ENCODE results near the gene MGLL.

The MGLL gene

DNA sequence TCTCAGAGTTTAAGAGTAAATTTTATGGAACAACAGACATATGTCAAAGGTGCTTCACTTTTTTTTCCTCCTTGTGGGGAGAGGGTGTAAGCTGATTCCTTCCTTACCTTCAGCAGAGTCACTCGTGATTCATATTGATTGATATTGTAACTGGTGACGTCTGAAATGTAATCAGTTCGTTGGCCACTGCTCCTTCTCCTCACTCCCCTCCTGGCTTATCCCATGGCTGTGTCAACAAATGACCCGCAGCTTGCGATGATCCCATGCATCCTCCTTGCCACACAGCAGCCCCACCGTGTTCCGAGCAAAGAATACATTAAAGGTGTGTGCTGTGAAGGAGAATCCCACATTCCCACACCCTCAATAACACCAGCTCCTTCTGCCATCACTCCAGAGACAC lies 7.3 kb downstream of the MGLL start:
- Histone ChIP-seq H3K9me2 (replicated peaks; ENCODE audit: insufficient read depth, low read length) (no peaks in the 10 kb centered on the region), H3K4me3 (ENCODE audit: insufficient read depth, low read length, poor library complexity, severe bottlenecking) (no peak overlapping the region), H3K36me3 (ENCODE audit: low read length) (no peaks in the 10 kb centered on the region), H4K20me1 (ENCODE audit: low read depth, low read length) (no peaks in the 10 kb centered on the region), H3K4me2 (ENCODE audit: low read depth, low read length, poor library complexity, severe bottlenecking) (no peak overlapping the region), H2AFZ (ENCODE audit: low read depth, low read length, severe bottlenecking) (no peak overlapping the region), H3K9ac (ENCODE audit: low read length) (no peak overlapping the region), H3K9me3 (ENCODE audit: insufficient read depth, low read length) (no peaks in the 10 kb centered on the region), H3K27ac (ENCODE audit: low read depth, low read length) (no peak overlapping the region), H3K27me3 (ENCODE audit: low read length) (no peaks in the 10 kb centered on the region), H3F3A (ENCODE audit: insufficient read depth) (no peaks in the 10 kb centered on the region), H3K79me2 (ENCODE audit: insufficient read depth, low read length) (no peaks in the 10 kb centered on the region)
- TF ChIP-seq EZH2phosphoT487 (conservative IDR thresholded peaks at IDR 0.05; ENCODE audit: low read length): no peak
- TF ChIP-seq, protein P1, sequence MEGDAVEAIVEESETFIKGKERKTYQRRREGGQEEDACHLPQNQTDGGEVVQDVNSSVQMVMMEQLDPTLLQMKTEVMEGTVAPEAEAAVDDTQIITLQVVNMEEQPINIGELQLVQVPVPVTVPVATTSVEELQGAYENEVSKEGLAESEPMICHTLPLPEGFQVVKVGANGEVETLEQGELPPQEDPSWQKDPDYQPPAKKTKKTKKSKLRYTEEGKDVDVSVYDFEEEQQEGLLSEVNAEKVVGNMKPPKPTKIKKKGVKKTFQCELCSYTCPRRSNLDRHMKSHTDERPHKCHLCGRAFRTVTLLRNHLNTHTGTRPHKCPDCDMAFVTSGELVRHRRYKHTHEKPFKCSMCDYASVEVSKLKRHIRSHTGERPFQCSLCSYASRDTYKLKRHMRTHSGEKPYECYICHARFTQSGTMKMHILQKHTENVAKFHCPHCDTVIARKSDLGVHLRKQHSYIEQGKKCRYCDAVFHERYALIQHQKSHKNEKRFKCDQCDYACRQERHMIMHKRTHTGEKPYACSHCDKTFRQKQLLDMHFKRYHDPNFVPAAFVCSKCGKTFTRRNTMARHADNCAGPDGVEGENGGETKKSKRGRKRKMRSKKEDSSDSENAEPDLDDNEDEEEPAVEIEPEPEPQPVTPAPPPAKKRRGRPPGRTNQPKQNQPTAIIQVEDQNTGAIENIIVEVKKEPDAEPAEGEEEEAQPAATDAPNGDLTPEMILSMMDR (IDR thresholded peaks at IDR 0.05; ENCODE audit: insufficient read depth, low read length, poor library complexity, severe bottlenecking): no peak

DNA sequence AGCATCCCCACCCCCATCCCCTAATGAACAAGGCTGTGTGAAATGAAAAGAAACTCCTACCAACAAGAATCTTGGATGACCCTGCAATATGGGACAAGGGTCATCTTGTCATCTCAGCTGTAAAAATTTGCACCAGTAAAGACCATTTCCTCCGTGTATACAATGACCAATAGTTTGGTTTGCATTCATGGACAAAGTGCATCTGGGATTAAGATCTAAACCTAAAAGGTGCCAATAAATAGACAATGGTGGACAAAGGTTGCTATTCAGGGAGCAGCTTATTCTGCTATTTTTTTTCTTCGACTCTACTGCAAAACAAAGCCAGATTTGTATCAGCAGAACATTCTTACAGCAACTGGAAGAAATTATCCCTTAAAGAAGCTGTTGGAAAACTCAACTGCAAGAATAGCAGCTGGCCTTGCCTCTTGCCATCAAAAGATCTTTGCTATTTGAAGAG lies 8.0 kb downstream of the MGLL start:
- no peaks in the 10 kb centered on the region for H3K27me3 ChIP-seq (ENCODE audit: low read length)

DNA sequence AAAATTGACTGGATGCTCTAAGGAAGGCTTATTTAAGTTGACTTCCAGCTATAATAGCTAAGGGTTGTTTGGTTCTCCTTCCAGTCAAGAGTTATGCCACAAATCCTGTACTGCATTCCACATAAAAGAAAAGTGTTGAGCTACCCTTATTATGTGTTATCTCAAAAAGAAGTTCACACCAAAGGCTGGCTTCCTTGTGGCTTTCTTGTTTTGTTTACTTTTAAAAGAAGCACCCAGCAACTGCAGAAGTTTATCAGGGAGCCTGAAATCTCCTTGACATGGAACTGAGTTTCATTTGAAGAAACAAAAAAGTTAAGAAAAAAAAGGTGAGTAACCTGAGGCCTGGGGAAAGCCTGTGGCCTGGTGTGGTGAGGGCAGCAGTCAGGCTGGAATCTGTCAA lies 10.2 kb downstream of the MGLL start:
- Histone ChIP-seq H3K27me3 (ENCODE audit: low read length) (no peaks in the 10 kb centered on the region), H3K9ac (ENCODE audit: low read length) (no peak overlapping the region), H3K27ac (ENCODE audit: low read depth, low read length) (no peak overlapping the region), H3K79me2 (ENCODE audit: insufficient read depth, low read length) (no peaks in the 10 kb centered on the region), H3K9me3 (ENCODE audit: insufficient read depth, low read length) (no peaks in the 10 kb centered on the region), H3K9me2 (replicated peaks; ENCODE audit: insufficient read depth, low read length) (no peaks in the 10 kb centered on the region), H3K4me3 (ENCODE audit: insufficient read depth, low read length, poor library complexity, severe bottlenecking) (no peak overlapping the region), H3F3A (ENCODE audit: insufficient read depth) (no peaks in the 10 kb centered on the region), H3K4me2 (ENCODE audit: low read depth, low read length, poor library complexity, severe bottlenecking) (no peak overlapping the region), H2AFZ (ENCODE audit: low read depth, low read length, severe bottlenecking) (no peak overlapping the region), H4K20me1 (ENCODE audit: low read depth, low read length) (no peaks in the 10 kb centered on the region), H3K36me3 (ENCODE audit: low read length) (no peaks in the 10 kb centered on the region)
- TF ChIP-seq, protein P1 (IDR thresholded peaks at IDR 0.05; ENCODE audit: insufficient read depth, low read length, poor library complexity, severe bottlenecking): no peak
- no peak for TF ChIP-seq EZH2phosphoT487 (conservative IDR thresholded peaks at IDR 0.05; ENCODE audit: low read length)

More for the DNA sequence above, 8.0 kb downstream of the MGLL start:
- H3K4me3 ChIP-seq (ENCODE audit: insufficient read depth, low read length, poor library complexity, severe bottlenecking): no peak overlapping the region
- no peaks in the 10 kb centered on the region for H3F3A ChIP-seq (ENCODE audit: insufficient read depth)
- TF ChIP-seq EZH2phosphoT487 (conservative IDR thresholded peaks at IDR 0.05; ENCODE audit: low read length): no peak
- TF ChIP-seq, protein P1 (IDR thresholded peaks at IDR 0.05; ENCODE audit: insufficient read depth, low read length, poor library complexity, severe bottlenecking): no peak
- H3K36me3 ChIP-seq (ENCODE audit: low read length): no peaks in the 10 kb centered on the region
- H3K9me3 ChIP-seq (ENCODE audit: insufficient read depth, low read length): no peaks in the 10 kb centered on the region
- no peak overlapping the region for H3K9ac ChIP-seq (ENCODE audit: low read length)
- no peaks in the 10 kb centered on the region for H4K20me1 ChIP-seq (ENCODE audit: low read depth, low read length)
- H3K27ac ChIP-seq (ENCODE audit: low read depth, low read length): no peak overlapping the region
- no peaks in the 10 kb centered on the region for H3K9me2 ChIP-seq (replicated peaks; ENCODE audit: insufficient read depth, low read length)
- H2AFZ ChIP-seq (ENCODE audit: low read depth, low read length, severe bottlenecking): no peak overlapping the region
- no peaks in the 10 kb centered on the region for H3K79me2 ChIP-seq (ENCODE audit: insufficient read depth, low read length)
- H3K4me2 ChIP-seq (ENCODE audit: low read depth, low read length, poor library complexity, severe bottlenecking): no peak overlapping the region
